Bronchial epithelial cell (primary cell): ENCODE results near the gene MYH13. TPM values are rescaled to one million over a fixed set of nuclear protein-coding genes. Genes with fewer than 3 reads are reported as not detected.

Experiments
- DNase-seq: peaks from one replicate; pipeline ENCODE4 v3.0.0-alpha.2; 2010; ENCODE audit warnings: low read depth
- FAIRE-seq: peaks from 2 replicates; lab custom pipeline; 2011; peaks lifted over from hg19 to GRCh38; lab: Jason Lieb, UNC
- H3K27me3 ChIP-seq: 2 replicates; pipeline ENCODE4 v1.5.1; 2011; ENCODE audit warnings: low read length; ENCODE audit not compliant: control insufficient read depth, insufficient read depth
- H3K36me3 ChIP-seq: 2 replicates; pipeline ENCODE4 v1.5.1; 2011; ENCODE audit warnings: low read length; ENCODE audit not compliant: control insufficient read depth, insufficient read depth
- H3K4me3 ChIP-seq: 2 replicates; pipeline ENCODE4 v1.5.1; 2011; ENCODE audit warnings: mild to moderate bottlenecking, low read depth, low read length, control low read depth
- total RNA-seq: library from RNA; depleted of rRNA; stranded (reverse); fragments of >200 nt; gene quantifications from 2 replicates; pipeline ENCODE4 v1.2.1, GENCODE V29; 2014
- TF ChIP-seq, protein P1 (sequence below): IDR thresholded peaks from 2 replicates; pipeline ENCODE4 v1.5.1; 2011; ENCODE audit warnings: mild to moderate bottlenecking, moderate library complexity, low read length, control low read depth, inconsistent platforms; ENCODE audit not compliant: insufficient read depth, severe bottlenecking

Gene MYH13
- total RNA-seq, 1 donor from 2014 or later: not detected

- Histone ChIP-seq H3K4me3 (no peak overlapping the region), H3K27me3 (no peaks in the 10 kb centered on the region), H3K36me3 (no peaks in the 10 kb centered on the region)
- TF ChIP-seq, protein P1, sequence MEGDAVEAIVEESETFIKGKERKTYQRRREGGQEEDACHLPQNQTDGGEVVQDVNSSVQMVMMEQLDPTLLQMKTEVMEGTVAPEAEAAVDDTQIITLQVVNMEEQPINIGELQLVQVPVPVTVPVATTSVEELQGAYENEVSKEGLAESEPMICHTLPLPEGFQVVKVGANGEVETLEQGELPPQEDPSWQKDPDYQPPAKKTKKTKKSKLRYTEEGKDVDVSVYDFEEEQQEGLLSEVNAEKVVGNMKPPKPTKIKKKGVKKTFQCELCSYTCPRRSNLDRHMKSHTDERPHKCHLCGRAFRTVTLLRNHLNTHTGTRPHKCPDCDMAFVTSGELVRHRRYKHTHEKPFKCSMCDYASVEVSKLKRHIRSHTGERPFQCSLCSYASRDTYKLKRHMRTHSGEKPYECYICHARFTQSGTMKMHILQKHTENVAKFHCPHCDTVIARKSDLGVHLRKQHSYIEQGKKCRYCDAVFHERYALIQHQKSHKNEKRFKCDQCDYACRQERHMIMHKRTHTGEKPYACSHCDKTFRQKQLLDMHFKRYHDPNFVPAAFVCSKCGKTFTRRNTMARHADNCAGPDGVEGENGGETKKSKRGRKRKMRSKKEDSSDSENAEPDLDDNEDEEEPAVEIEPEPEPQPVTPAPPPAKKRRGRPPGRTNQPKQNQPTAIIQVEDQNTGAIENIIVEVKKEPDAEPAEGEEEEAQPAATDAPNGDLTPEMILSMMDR: no peak
- DNase-seq (no peak), FAIRE-seq (no peak)
Observed at GRCh38 chr17:10415161-10415560, 42.4 kb upstream of the MYH13 start.

DNA sequence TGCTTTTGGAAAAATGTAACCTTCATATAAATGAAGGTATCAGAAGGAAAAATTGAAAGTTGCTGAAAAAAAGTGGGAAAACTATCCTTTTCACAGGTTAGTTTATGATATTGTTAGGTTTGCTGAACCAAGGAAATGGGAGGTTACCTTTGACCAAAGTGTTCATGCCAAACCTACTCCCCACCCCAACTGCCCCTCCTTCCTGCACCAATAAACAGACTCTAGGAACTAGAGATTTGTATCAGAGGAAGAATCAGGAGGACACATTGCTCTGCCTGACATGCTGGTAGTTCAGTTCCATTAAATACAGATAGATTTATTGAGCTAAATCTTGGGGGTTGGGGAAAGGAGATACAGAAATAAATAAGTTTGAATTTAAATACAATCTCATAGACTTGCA is 30.8 kb upstream of the MYH13 start:
- DNase-seq (no peak), FAIRE-seq (no peak)
- H3K27me3 ChIP-seq: no peaks in the 10 kb centered on the region
- H3K4me3 ChIP-seq: no peak overlapping the region
- TF ChIP-seq, protein P1: no peak
- no peaks in the 10 kb centered on the region for H3K36me3 ChIP-seq

- DNase-seq (no peak), FAIRE-seq (no peak)
- H3K36me3 ChIP-seq: no peaks in the 10 kb centered on the region
- H3K27me3 ChIP-seq: no peaks in the 10 kb centered on the region
- H3K4me3 ChIP-seq: no peak overlapping the region
- TF ChIP-seq, protein P1: no peak
Observed at GRCh38 chr17:10398352-10398751, 25.5 kb upstream of the MYH13 start.

DNA sequence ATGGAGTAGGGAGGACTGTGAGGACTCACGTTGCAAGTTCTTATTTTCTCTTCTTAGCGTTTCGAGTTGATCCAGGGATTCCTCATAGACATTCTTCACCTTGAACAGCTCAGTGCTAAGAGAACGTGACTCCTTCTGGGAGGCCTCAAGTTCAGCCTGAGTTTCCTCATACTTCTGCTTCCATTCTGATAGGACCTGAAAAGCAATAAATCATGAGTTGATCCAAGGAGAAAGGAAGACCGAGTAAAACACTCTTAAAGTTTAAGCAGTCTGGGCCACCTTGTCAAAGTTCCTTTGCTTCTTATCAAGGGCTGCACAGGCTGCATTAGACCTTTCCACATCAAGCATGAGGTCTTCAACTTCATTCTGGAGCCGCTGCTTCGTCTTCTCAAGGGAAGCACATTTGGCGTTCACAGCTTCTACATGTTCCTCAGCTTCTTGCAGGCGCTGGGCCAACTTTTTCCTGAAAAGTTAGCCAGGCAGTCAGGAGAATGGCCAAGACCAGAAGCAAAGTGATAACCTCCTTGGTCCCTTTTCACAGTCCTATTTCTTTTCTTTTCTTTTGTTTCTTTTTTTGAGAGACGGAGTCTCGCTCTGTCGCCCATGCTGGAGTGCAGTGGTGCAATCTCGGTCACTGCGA is 23.8 kb upstream of the MYH13 start:
- Histone ChIP-seq H3K36me3 (no peaks in the 10 kb centered on the region), H3K27me3 (no peaks in the 10 kb centered on the region), H3K4me3 (no peak overlapping the region)
- DNase-seq: no peak
- FAIRE-seq: no peak
- TF ChIP-seq, protein P1: no peak

DNA sequence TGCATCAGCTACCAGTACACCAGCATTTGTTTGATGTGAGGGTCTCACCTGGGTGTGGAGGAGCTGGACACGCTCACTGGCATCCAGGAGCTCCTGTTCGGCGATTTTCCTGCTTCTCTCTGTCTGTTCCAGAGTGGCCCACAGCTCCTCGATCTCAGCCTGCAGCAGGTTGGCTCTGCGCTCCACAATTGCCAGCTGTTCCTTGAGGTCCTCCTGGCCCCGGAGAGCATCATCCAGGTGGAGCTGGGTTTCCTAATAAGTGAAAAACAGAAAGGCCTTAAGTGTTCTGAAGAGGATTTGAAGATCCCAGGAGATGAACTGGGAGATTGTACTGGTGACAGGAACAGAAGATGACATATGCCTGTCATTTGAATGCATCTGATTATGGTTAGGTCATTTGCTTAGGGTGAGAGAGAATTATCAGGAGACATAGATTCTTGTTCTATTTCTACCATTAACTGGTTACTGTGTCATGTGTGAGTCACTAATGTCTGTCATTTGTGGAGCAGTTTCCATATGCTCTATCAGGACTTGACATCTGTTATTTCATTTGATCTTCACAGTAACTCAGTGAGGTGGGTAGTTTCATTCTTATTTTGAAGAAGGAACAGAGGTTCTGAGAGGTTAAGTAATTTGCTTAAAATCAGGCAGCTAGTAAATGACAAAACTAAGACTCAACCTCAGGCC is 21.5 kb upstream of the MYH13 start:
- TF ChIP-seq, protein P1: no peak
- Histone ChIP-seq H3K27me3 (no peaks in the 10 kb centered on the region), H3K4me3 (no peak overlapping the region), H3K36me3 (no peaks in the 10 kb centered on the region)
- DNase-seq (no peak), FAIRE-seq (no peak)
